ENCODE results near the gene CD3E. TPM values are rescaled to one million over a fixed set of nuclear protein-coding genes. Genes with fewer than 3 reads are reported as not detected.

The CD3E gene
- total RNA-seq, 2 donors from 2014 or later: 404 to 419 TPM

Other genes starting within 250 kb of the CD3E start
- under 1 TPM in 1 of 2 donors, not detected in 1; 0.07 TPM for gene TMPRSS4, start 227.7 kb upstream of the CD3E start, total RNA-seq
- under 1 TPM; 0.36 to 0.67 TPM for gene SMIM35, start 217.8 kb upstream of the CD3E start, total RNA-seq
- gene SCN4B, start 151.9 kb upstream of the CD3E start, total RNA-seq: under 1 TPM; 0.46 to 0.53 TPM
- gene SCN2B, start 128.1 kb upstream of the CD3E start, total RNA-seq: not detected
- 100 to 1,000 TPM; 272 to 369 TPM for gene JAML, start 79.7 kb upstream of the CD3E start, total RNA-seq
- gene MPZL3, start 52.4 kb upstream of the CD3E start, total RNA-seq: 10 to 100 TPM; 71.3 to 76.3 TPM
- gene MPZL2, start 40.4 kb upstream of the CD3E start, total RNA-seq: 10 to 100 TPM; 10.1 to 12.9 TPM
- 100 to 1,000 TPM; 245 to 250 TPM for gene CD3D, start 38.0 kb downstream of the CD3E start, total RNA-seq
- 100 to 1,000 TPM; 125 to 128 TPM for gene CD3G, start 39.6 kb downstream of the CD3E start, total RNA-seq
- 10 to 100 TPM; 45.6 to 46.0 TPM for gene UBE4A, start 54.9 kb downstream of the CD3E start, total RNA-seq
- 100 to 1,000 TPM; 176 to 225 TPM for gene ATP5MG, start 96.9 kb downstream of the CD3E start, total RNA-seq
- 100 to 1,000 TPM; 106 to 124 TPM for gene KMT2A, start 131.8 kb downstream of the CD3E start, total RNA-seq
- 1 to 10 TPM in 1 of 2 donors, under 1 TPM in 1; 0.74 to 1.4 TPM for gene TTC36, start 222.7 kb downstream of the CD3E start, total RNA-seq
- gene TMEM25, start 226.5 kb downstream of the CD3E start, total RNA-seq: 10 to 100 TPM; 18.1 to 18.6 TPM